NCI-H1105 treated with DMSO at 0.1 percent for 48 hours (cell line): ENCODE measurements around the gene NOP14.
"Not testable (repeated sequence)": the region's sequence is repeated elsewhere in the genome, so short reads cannot be mapped to it uniquely, and the experiment has no call there.

Source experiments
- DNase-seq: peaks from one replicate; lab custom pipeline; 2025; lab: John Stamatoyannopoulos, UW

The NOP14 gene

DNA sequence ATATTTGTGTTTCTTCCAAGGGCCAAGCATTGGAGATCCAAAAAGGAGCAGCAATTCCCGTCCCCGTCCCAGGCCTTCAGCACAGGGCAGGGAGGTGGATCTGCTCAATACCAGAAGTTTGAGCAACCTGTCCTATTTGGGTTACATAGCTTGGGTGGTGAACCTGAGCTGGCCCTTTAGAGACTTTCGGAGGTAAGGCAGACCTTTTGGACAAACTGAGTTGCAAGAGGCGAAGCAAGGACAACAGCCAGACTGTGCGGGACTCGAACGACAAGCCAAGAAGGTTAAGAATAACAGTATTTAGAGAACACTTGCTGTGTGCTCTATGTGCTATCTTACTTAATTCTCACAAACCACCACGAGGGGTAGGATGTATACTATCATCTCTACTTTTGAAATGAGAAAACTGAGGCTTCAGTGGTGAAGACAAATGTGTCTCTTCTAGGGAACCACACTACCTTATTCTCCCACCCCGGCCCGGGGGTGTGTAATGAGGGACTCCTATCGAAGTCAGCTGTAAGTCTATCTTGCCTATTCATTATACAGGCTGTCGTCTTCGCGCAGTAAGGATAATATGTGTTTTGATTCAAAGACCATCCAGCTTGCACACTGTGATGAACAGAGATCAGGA is 1.3 kb downstream of the NOP14 start:
- no peak for DNase-seq

DNA sequence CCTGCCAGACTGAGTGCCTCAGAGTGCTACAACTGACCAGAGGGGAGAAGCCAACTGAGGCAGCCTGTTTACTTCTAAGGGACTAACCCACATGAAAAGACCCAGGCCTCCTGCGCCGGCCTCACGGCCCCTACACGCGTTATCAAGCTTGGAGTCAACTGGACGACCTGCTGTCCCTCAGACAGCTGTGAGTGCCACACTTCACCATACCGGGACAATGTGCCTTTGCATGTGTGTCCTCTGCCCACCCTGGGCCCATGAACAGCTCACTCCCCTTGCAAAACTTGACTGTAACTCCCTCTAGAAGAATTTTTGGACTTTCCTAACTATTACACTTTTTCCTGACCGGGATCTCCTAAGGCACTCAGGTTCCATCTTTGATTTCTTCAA is 1.8 kb downstream of the NOP14 start:
- DNase-seq: no peak

DNA sequence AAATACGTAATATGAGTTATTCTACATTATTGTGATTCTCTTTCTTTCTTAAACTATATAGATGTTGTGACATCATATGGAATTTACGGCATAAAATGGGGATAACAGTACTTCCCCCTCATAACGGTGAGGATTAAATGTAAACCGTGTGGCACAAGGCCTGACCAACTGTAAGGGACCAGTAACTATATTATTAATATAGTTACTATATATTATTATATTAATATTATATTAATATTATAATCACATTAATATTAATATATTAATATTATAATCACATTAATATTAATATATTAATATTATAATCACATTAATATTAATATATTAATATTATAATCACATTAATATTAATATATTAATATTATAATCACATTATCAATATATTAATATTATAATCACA is 2.8 kb downstream of the NOP14 start:
- not testable (repeated sequence) for DNase-seq

DNA sequence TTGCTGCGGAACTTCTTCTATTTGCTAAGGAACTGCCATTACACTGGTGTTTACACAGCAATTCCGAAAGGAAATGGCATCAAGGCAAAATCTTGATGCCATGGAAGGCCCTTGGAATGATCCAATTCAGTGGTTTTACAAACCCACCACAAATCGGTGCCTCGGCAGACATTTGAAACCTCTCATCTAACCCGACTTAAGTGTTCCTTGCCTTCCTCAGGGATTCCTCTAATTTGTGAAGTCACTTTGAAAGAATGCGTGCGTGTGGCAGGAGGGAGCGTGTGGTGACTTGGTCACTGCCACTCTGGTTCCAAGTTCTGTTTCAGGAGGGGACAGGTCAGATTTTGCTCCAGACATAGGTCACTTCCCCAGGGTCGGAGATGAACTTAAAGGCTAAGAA is 4.8 kb downstream of the NOP14 start:
- no peak for DNase-seq

DNA sequence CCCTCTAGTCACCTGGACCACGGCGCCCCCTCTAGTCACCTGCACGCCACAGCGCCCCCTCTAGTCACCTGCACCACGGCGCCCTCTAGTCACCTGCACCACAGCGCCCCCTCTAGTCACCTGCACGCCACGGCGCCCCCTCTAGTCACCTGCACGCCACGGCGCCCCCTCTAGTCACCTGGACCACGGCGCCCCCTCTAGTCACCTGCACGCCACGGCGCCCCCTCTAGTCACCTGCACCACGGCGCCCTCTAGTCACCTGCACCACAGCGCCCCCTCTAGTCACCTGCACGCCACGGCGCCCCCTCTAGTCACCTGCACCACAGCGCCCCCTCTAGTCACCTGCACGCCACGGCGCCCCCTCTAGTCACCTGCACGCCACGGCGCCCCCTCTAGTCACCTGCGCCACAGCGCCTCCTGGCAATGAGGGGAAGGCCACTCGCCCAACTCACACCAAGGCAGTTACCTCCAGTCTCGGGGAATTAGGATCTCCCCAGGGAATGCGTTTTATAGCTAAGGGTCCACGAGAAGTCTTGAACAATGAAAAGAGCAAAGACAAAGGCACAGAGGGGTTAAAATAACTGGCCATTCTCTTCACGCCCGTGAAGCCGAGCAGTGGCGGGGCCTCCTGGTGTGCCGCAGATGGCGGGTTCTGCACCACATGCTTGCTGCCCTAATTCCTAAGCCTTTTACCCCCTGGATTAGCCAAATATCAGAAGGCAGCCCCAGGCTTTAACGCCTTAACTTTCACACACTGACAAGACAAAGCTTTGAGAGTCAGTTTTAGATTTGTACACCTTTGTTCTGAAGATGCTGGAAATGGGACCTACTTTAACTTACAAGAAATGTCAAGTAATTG is 7.8 kb downstream of the NOP14 start:
- not testable (repeated sequence) for DNase-seq

DNA sequence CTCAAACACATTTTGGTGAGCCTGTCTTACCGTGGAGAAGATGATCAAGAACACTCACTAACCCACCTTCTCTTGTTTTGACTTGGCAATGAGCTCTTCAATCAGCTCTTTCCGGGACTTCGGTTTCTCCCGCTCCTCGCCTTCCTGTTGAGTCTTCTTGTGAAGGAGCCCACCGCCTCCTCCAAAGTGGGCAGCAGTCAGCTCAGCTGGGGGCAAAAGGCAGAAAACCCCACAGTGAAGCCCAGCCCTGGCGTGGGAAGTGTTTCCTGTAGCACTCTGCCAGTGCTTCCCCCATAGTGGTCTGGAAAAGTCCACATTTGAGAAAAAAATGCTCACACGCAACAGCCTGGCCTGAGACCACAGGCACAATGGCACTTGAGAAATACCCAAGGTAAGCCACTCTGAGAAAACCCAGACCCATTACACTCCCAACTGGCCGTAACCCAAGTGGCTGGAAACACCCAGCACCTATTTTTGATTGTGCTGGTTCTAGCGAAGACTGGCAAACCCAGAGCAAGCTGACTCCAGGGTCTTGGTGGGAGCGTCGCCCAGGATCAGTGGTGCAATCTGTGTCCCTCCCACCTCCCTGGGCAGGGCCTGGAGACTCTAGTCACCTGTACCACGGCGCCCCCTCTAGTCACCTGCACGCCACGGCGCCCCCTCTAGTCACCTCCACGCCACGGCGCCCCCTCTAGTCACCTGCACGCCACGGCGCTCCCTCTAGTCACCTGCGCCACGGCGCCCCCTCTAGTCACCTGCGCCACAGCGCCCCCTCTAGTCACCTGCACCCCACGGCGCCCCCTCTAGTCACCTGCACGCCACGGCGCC is 8.6 kb downstream of the NOP14 start:
- DNase-seq: no peak

DNA sequence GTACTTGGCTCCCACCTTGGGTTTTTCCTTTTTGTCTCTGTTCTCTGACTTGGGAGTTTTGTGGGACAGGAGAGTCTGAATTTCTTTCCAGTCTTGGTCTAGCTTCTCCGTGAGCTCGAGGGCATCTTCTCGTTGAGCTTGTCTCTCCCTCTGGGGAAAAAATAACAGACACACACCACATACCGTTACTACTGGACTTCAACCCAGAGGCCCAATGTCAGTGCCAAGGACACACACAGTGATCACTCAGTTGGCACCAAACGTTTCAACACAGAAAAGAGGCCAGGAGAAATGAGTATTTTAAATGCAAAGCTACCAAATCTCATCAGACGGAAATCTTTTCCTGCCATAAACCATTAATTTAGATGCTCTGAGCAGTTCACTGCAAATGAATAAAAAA is 9.7 kb downstream of the NOP14 start:
- no peak for DNase-seq

DNA sequence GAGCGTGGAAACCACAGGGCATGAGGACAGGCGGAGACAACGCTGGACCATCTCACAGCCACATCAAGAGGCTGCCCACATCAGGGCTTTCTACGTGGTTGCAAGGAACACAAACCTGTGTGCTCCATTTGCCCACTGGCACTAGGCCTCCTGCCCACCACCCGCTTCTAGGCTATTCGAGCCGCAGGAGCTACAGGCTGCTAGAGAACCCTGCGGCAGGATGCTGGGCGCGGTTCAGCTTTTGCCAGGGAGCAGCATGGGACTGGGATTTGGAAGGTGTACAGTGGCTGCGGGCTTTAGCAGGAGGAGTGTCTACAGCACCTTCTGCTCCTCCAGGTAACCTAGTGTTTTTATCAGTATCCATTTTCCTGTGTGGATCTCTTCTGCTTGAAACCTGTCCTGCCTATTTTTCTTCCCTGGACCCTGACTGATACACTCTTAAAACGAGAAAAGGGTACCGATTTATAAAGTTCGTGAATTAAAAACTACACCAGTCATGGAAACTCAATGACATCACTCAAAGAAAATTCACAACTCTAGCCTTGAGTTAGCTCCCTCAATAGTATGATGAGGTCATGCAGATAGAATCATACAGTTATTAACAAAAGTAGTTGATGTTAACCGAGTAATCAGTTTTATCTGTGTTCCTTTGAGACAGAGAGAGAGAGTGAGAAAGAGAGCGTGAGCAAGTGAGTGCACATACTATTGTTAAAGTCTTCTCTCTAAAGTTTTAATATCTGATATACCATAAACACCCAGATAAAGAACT is 12.8 kb downstream of the NOP14 start:
- no peak for DNase-seq

DNA sequence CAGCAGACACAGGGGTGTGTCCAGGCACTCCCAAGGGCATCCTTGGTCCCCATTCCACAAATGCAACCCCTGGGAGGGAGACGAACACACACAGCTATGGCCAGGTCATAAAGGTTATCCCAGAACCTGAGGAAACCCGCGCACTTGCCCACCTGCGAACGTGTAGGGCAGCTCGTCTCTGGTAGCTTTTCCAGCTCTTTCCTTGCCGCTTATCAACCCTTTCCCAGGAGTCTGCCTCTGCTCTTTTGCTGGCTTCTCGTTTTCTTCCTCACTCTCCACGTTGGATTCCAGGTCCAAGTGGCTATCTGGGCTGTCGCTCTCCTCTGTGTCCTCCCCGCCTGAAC is 13.5 kb downstream of the NOP14 start:
- DNase-seq: no peak

DNA sequence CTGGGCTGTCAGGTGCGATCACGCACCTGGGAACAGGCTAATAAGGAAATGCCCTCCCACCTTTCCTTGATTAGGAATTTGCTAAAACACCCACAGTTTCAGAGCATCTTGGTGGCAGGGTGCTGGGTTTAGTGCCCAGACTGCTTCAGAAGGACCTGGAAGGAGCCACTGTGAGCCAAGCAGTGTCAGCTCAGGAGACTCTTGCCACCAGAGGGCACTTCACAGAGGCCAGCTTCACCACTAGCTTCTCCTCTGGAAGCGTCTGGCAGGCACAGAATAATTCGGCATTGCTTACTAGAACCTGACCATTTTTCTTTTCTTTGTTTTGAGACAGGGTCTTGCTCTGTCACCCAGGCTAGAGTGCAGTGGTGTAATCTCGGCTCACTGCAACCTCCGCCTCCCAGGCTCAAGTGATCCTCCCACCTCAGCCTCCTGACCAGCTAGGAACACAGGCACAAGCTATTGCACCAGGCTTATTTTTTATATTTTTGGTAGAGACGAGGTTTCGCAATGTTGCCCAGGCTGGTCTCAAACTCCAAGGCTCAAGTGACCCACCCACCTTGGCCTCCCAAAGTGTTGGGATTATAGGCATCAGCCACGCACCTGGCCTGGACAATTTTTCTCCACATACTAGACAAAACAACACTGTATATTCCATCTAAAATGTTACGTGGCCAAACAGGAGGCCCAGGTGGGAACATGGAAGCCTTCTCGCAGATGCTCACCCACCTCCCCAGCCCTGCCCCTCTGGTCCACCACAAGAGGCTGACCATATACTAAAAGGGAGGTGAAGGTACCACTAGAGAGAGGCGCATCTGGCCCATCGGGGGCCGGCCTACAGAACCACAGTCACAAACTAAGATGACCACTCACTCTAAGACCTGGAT is 14.1 kb downstream of the NOP14 start:
- no peak for DNase-seq

DNA sequence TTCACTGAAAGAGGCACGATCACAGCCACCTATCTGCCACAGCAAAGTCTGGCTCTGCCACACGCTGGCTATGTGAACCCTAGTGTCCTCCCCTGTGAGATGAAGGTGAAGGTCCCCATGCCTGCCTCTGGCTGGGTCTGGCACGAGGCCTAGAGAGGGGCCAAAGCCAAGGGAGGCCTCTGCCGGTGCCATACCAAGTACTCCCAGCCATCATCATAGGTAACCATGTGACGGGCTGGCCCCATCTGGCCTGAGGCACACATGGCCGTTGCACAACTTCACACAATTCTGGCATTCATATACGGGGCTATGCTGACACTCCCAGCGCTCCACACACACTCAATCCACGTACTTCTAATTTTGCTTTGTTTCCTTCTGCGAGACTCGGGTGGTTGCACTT is 15.3 kb downstream of the NOP14 start:
- DNase-seq: no peak

DNA sequence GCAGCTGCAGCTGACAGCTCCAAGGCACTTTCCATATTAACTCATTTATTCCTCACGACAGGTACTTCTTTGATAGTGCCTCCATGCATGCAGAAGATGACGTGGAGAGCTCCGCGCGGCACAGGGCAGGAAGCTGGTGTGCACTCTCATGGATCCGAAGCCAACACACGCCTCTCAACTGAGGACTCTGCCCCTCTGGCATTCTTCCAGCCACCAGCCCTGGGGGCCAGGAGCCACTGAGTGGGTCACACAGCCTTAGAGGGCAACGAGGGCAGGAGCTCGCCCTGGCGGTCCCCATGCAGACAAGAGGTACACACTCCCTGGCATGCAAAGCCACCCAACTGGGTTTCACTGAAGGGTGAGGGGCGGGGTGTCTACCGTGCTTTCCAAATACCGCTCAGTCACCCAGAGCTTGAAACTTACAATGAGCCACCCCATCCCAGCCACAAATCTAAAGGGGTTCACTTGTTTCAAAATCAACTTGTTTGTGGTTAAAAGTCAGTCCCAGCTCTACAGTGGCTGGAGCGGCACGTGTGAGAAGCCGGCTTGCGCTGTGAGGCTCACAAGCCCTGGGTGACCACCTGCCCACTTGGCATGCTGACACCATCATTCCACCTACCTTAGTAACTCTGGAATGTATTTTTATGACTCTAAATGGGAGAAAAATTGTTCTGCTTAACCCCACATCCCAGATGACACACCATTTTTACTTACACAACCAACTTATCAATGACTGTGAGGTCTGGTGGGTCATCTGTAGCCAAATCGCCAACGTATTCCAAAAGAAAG is 16.2 kb downstream of the NOP14 start:
- no peak for DNase-seq

DNA sequence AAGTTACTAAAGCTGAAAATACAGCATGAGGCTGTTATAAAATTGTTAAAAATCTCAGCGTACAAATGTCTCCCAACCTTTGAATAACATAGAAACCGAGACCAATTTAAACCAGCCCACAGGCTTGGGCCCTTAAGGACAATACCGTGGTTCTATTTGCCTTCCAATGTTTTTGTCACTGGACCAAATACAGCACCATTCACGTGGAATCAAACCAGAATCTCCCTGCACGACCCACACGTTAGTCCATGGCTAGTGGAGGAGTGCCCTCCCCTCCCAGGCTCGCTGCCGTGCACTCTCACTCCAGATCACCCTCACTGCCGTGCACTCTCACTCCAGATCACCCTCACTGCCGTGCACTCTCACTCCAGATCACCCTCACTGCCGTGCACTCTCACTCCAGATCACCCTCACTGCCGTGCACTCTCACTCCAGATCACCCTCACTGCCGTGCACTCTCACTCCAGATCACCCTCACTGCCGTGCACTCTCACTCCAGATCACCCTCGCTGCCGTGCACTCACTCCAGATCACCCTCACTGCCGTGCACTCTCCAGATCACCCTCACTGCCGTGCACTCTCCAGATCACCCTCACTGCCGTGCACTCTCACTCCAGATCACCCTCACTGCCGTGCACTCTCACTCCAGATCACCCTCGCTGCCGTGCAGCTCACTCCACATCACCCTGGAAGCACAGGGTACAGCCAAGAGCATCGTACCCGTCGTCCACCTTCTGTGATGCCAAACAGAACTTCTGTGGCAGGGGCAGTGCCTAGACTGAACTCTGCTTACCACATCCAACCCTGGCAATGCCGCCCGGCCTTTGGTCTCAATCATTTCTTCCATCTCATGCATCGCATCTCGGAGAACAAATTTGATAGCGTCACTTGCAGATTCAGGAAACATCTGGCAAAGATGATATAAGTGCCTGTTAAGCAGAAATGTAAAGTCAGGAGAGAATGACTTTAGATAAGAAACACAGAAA is 17.3 kb downstream of the NOP14 start:
- DNase-seq: not testable (repeated sequence)

DNA sequence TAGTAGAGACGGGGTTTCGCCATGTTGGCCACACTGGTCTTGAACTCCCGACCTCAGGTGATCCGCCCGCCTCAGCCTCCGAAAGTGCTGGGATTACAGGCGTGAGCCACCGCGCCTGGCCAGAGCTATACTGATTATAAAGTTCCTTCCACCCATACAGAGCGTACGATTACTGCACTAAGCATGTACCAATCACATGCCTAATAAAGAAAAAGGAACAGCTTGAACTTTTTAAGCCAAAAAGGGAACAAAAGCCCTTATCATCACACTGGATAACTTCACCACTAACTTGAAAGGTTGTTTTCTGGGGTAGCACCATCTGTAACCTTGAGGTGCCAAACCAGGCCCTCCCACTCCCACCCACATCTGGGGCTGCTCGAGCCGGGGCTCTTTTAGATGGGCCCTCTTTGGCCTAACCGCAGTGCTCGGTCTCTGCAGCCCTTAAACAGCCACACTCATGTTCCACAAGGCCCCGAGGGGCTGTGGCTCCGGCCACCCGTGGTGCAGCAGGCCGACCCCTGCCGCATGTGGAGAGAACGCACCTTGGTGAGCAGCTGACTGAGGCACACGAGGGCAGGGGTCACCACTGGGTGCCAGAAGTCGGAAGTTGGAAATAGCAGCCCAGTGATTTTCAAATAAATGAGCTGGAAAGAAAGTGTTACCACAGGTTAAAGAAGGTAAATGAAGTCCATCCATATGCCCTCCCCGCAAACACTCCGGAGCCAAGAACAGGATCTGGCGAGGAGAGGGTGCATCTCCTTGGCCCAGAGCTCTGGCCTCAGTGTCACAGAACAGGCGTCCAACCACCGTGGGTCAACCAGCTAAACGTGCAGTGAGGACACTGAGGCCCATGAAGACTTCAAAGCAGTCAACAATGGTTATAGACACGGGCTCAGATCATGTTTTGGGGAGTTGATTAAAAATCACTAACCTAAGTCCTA is 18.4 kb downstream of the NOP14 start:
- no peak for DNase-seq

DNA sequence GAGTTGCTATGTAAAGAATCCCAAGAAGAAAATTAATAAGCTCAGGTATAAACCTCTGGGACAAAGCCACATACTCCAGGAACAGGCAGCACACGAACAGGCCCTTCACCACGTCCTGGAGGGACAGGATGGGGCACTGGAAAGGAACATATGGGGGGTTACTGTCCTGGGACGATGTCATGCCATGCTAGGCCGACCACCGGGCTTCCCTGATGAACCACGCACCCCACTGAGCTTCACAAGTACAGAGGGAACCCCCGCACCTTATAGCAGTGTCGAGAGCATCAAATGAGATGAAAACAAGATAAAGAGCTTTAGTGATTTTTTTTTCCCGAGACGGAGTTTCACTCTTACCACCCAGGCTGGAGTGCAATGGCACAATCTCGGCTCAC is 19.1 kb downstream of the NOP14 start:
- no peak for DNase-seq

DNA sequence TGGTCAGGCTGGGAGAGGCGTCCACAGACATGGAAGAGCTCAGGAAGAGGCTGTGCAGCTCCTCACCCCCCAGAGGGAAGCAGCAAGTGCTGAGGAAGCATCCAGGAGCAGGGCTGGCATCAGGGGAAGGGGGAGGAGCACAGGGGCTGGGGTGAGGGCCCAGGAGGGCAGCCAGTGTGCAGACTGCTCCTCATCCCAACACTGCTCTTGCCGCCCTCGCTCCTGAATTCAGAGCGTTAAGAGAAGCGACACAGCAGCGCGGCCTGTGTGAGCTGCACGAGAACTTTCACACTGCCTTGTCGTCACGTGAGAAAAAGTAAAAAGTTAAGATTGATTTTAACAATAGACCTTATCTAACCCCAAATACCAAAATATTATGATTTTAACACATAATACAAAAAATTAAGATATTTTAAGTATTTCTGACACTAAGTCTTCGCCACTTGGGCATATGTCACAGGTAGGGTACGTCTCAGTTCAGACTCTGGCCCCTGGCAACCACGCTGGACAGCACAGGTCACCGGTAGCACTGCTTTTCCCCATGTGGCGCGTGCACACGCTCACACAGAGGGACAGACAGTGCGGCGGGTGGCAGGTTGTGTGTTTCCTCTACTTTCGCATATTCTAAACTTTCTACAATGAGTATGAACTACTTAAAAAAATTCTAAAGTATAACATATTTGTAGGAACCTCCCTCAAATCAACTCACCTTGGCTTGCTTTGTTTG is 19.7 kb downstream of the NOP14 start:
- no peak for DNase-seq
